Subcutaneous adipose tissue (tissue), 4 donors: ENCODE measurements around the gene OTOGL. TPM values are rescaled to one million over a fixed set of nuclear protein-coding genes. Genes with fewer than 3 reads are reported as not detected.

Experiments
- total RNA-seq, 4 donors: library from RNA; depleted of rRNA; stranded (reverse); fragments of >200 nt; gene quantifications; one replicate each; pipeline ENCODE4 v1.1.0, GENCODE V29; 2016
- TF ChIP-seq, protein P1 (sequence below): fragments of 450-650 bp; IDR thresholded peaks from one replicate; pipeline ENCODE4 v1.5.1; 2016; ENCODE audit warnings: low read depth, mild to moderate bottlenecking, control low read depth, antibody characterized with exemption, moderate library complexity

OTOGL gene
- total RNA-seq, 4 donors from 2014 or later, result 0.19 to 0.66 (median 0.50) TPM

DNA sequence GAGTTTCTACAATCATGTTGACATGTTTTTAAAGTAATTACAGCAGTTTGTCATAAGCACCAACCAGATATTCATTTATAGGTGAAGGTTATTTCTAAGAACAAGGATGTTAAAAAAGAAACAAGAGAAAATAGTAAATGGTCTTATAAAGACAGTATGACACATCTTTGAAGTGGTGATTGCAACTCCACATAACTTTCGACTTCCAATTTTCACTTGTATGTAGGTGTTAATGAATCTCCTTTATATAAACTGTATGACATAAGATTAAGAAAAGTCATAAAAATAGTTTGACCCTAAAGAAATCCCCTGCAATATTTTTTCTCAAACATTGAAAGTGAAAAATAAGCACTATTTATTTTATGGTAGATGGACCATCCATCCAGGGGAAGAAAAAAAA, 199.9 kb downstream of the OTOGL start:
- TF ChIP-seq, protein P1, sequence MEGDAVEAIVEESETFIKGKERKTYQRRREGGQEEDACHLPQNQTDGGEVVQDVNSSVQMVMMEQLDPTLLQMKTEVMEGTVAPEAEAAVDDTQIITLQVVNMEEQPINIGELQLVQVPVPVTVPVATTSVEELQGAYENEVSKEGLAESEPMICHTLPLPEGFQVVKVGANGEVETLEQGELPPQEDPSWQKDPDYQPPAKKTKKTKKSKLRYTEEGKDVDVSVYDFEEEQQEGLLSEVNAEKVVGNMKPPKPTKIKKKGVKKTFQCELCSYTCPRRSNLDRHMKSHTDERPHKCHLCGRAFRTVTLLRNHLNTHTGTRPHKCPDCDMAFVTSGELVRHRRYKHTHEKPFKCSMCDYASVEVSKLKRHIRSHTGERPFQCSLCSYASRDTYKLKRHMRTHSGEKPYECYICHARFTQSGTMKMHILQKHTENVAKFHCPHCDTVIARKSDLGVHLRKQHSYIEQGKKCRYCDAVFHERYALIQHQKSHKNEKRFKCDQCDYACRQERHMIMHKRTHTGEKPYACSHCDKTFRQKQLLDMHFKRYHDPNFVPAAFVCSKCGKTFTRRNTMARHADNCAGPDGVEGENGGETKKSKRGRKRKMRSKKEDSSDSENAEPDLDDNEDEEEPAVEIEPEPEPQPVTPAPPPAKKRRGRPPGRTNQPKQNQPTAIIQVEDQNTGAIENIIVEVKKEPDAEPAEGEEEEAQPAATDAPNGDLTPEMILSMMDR, result no peak

DNA sequence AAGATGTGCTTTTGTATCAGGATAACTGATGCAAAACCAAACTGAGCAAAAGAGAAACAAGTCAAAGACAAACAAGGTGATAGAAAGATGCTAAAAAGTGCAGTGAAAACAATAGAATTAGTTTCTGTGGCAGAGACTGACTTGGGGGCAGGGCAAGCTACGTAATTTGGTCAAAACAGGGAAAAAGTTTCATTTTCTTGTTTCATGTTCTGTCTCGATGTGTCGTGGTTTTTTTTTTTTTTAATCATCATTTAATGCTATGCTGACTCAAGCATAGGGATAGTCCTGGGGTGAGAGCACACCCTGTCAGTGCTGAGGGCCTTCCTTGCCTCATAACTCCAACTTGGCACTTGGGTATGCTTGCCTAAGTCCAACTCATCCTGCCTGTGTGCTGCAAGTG, 200.6 kb downstream of the OTOGL start:
- TF ChIP-seq, protein P1, result no peak

DNA sequence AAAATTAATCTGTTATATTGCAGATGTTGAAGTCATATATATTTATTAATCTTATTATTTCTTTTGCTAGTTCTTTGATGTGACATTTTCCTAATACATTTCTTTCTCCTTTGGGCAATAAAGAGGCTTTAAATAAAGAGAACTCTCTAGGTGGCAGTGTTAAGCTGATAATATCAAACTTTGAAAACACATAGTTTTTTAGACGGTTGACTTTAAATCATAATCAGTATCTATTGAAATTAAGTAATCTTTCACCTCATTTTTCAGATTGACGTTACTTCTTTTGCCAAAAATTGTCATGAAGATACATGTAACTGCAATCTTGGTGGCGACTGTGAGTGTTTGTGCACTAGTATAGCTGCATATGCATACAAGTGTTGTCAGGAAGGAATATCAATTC, 213.9 kb downstream of the OTOGL start:
- TF ChIP-seq, protein P1, result no peak

DNA sequence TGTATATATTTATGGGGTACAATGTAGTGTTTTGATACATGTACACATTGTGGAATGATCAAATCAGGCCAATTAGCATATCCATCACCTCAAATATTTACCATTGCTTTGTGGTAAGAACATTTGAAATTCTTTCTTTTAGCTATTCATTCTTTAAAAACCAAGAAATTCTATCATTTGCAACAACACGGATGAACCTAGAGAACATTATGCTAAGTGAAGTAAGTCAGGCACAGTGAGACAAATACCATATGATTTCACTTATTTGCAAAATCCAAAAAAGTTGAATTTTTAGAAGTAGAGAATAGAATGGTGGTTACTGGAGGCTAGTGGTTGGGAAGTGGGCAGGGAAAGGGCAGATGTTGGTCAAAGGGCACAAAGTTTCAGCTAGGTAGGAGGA, 215.4 kb downstream of the OTOGL start:
- TF ChIP-seq, protein P1, result no peak

DNA sequence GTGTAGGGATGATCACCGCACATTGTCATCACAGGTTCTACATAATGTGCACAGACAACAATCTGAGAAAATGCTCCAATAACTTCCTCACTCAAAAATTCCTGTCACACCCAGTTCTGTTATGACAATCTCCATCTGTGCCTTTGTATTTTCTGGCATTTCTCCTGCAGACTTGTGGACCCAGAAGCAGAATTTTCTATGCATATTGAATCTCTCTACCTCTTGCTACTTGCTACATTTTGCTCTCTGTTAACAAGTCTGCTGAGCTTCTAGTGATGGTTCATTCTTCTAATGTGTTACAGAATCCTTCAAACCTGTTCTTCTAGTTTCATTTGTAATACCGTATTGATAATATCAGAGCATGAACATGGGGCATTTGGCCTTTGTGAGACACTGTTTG, 216.9 kb downstream of the OTOGL start:
- TF ChIP-seq, protein P1, result no peak

DNA sequence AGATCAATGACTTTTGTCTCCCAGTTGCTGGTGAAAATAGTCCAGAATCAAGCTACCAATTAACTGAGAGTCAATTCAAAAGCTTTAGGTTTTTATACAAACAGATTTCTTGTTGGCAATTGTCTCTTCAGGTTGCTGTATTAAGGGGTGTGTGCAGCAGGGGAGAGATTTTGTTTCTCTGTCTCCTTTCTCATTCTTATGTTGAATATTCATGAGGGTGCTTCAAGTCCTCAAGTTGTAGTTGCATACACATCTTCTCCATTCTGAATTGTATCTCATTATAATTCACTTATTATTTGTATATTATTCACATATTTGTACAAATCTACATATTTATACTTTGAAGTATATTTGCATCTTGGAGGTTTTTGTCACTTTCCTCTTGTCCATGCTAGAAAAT, 218.0 kb downstream of the OTOGL start:
- TF ChIP-seq, protein P1, result no peak

DNA sequence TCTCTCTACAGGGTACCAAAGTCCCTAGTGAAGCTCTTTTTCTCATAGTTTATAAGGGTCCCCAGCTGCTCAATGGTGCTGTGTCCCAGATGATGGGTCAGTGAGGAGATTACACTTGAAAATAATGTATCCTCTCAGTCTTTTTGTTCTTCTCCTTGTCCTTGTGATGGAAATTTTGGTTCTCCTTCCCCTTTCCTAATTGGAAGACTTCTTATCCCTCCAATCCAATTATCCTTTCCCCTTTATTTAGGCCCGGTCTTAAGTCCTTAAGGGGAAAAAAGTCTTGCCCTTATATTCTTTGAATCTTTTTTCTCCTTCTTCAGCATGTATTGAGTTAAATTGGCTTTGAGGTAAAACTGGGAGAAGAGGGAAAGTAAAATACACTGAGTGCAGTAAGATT, 218.6 kb downstream of the OTOGL start:
- TF ChIP-seq, protein P1, result no peak
